Epithelial cell of proximal tubule (primary cell): ENCODE data around the gene RAB27B. TPM values are rescaled to one million over a fixed set of nuclear protein-coding genes. Genes with fewer than 3 reads are reported as not detected.

Source experiments
- DNase-seq: peaks from one replicate; pipeline ENCODE4 v3.0.0-alpha.2; 2011; ENCODE audit warnings: low read depth
- H3K4me3 ChIP-seq: 2 replicates; pipeline ENCODE4 v1.5.1; 2011; ENCODE audit warnings: low read depth, mild to moderate bottlenecking, low read length
- total RNA-seq: library from RNA; depleted of rRNA; stranded (reverse); fragments of >200 nt; gene quantifications from 2 replicates; pipeline ENCODE4 v1.2.3, GENCODE V29; 2015
- TF ChIP-seq, protein P1 (sequence below): conservative IDR thresholded peaks from 2 replicates; pipeline ENCODE4 v1.5.1; 2012; ENCODE audit warnings: low read depth, mild to moderate bottlenecking, low read length

Gene RAB27B
- total RNA-seq, 1 donor from 2014 or later: 2.1 TPM

DNA sequence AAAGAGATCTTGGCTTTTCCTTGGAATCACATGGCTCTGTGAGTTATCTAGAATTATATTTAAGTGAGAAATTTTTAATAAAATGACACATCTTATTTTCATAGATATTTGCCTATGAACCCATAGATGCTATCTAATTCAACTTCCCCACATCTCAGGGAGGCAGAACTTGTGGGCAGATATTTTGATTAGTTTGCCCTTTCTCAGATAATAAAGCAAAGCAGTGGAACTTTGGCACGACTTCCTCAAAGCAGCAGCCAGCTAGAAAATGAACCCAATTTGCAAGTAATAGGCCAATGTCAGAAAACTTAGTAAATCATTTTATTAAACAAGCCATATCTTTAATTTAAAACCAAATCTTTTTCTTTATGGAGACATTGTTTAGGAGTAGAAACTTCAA lies 32.7 kb downstream of the RAB27B start:
- TF ChIP-seq, protein P1, sequence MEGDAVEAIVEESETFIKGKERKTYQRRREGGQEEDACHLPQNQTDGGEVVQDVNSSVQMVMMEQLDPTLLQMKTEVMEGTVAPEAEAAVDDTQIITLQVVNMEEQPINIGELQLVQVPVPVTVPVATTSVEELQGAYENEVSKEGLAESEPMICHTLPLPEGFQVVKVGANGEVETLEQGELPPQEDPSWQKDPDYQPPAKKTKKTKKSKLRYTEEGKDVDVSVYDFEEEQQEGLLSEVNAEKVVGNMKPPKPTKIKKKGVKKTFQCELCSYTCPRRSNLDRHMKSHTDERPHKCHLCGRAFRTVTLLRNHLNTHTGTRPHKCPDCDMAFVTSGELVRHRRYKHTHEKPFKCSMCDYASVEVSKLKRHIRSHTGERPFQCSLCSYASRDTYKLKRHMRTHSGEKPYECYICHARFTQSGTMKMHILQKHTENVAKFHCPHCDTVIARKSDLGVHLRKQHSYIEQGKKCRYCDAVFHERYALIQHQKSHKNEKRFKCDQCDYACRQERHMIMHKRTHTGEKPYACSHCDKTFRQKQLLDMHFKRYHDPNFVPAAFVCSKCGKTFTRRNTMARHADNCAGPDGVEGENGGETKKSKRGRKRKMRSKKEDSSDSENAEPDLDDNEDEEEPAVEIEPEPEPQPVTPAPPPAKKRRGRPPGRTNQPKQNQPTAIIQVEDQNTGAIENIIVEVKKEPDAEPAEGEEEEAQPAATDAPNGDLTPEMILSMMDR: no peak

DNA sequence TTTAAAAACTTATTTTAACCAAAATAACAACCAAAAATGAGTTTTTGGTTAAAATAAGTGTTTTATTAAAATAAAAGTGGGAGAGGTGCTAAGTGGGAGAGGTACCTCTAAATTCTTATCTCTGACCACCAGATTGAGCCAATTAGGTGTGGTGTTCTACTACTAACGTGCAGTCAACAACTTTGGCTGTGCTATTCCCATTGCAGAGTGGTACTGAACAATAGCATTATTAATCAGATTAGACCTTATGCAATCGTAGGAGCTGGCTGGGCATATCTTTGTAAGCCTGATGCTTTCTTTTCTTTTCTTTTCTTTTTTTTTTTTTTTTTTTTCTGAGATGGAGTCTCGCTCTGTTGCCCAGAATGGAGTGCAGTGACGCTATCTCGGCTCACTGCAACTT lies 38.9 kb downstream of the RAB27B start:
- TF ChIP-seq, protein P1: no peak
- no peak overlapping the region for H3K4me3 ChIP-seq
- DNase-seq: no peak

More for the DNA sequence above, 32.7 kb downstream of the RAB27B start:
- no peak overlapping the region for H3K4me3 ChIP-seq
- DNase-seq: no peak

DNA sequence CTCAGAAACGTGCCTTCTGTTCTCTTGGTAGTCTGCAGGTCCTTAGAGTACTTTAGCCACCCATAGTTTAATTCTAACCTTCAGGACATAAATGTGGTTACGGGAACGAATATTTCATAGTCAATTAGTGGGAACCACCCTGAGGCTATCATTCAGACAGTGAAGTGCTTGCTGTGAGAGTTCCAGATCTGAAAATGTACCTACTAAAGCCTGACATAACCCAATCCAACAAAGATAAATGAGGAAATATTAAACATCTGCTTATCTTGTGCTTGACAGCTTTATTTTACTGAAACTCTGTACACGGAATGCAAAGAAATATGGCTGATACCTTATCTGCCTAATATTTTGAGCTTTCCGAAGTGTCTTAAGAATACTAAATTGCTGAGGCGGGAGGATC lies 43.0 kb downstream of the RAB27B start:
- TF ChIP-seq, protein P1: no peak
- DNase-seq: no peak
- no peak overlapping the region for H3K4me3 ChIP-seq

DNA sequence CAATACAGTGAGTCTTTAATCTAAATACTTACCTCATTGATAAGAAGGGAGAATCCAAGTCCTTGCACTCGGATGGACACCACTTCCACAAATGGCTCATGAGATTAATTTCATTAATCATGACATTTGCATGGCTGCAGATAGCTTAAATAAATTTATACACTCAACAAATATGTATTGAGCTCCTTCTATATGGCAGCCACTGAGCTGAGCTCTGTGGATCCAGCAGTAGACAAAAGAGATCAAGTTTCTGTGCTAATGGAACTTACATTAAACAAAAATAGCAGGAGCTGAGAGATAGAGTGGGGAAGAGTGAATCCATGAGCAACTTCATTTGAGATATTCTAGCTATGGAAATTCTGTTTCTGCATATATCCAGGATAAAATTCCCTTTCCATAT lies 44.4 kb downstream of the RAB27B start:
- TF ChIP-seq, protein P1: no peak
- DNase-seq: no peak
- no peak overlapping the region for H3K4me3 ChIP-seq

DNA sequence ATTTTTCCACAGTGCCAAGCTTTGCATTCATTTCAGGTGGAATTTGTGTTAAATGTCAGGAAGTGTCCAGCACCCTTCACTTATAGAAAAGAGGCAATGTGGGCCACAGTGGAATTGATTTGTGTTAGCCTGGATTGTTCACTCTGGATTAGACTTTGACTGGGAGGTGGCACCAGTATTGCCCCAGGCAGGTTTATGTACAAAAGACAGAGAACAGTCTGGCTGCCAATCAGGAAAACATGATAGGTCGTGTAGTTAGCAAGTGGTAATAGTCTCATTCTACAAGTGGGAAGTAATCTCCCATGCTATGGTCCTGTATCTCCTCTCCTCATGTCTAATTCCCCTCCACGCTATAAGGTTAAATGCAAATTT lies 45.6 kb downstream of the RAB27B start:
- TF ChIP-seq, protein P1: no peak
- DNase-seq: no peak
- no peak overlapping the region for H3K4me3 ChIP-seq

DNA sequence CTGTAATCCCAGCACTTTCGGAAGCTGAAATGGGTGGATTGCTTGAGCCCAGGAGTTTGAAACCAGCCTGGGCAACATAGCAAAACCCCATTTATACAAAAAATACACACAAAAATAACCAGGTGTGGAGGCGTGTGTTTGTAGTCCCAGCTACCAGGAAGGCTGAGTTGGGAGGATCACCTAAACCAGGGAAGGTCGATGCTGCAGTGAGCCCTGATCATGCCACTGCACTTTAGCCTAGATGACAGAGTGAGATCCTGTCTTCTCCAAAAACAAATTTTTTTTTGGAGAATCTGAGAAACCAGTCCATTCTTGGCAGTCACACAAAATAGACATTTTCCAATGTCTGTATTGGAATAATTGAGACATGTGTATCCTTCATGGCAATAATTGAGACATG lies 46.8 kb downstream of the RAB27B start:
- TF ChIP-seq, protein P1: no peak
- DNase-seq: no peak
- H3K4me3 ChIP-seq: no peak overlapping the region

DNA sequence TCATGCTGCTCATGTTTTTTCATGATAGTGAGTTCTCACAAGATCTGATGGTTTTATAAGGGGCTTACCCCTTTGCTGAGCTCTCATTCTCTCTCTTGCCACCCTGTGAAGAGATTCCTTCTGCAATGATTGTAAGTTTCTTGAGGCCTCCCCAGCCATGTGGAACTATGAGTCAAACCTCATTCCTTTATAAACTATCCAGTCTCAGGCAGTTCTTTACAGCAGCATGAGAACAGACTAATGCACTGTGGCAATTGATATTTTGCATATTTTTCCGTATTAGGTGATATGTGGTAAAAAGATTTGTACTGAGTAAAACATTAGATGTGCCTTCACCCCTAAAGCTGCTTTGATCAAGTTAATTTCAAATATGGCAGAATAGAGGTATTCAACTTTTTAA lies 48.8 kb downstream of the RAB27B start:
- TF ChIP-seq, protein P1: no peak
- no peak overlapping the region for H3K4me3 ChIP-seq
- no peak for DNase-seq
